Keratinocyte (primary cell): ENCODE measurements around the gene DLG1. TPM values are rescaled to one million over a fixed set of nuclear protein-coding genes. Genes with fewer than 3 reads are reported as not detected.
A peak's percentile ranks its signal among the peaks of the same experiment; 100 is the strongest.

ENCODE experiments used
- DNase-seq: peaks from one replicate; pipeline ENCODE4 v3.0.0-alpha.2; 2011; ENCODE audit warnings: low read depth, missing footprints, low spot score
- FAIRE-seq: peaks from 2 replicates; lab custom pipeline; 2011; peaks lifted over from hg19 to GRCh38; lab: Jason Lieb, UNC
- H2AFZ ChIP-seq: 2 replicates; pipeline ENCODE4 v1.6.0; 2012; ENCODE audit warnings: low read length, control low read depth, inconsistent platforms; ENCODE audit not compliant: control insufficient read depth
- H3K27ac ChIP-seq: 2 replicates; pipeline ENCODE4 v1.5.1; 2011; ENCODE audit warnings: low read length; ENCODE audit not compliant: control insufficient read depth, insufficient read depth
- H3K27me3 ChIP-seq: 3 replicates; pipeline ENCODE4 v1.6.0; 2011; ENCODE audit warnings: low read length; ENCODE audit not compliant: control insufficient read depth, insufficient read depth; ENCODE audit errors: extremely low read depth
- H3K36me3 ChIP-seq, 2 experiments: 2 replicates in 1 of 2; 3 replicates in 1 of 2; pipeline ENCODE4 v1.5.1; 2011; ENCODE audit warnings: low read length in 2 of 2, mild to moderate bottlenecking in 1 of 2; ENCODE audit not compliant: control insufficient read depth in 2 of 2, insufficient read depth in 2 of 2; ENCODE audit errors: extremely low read depth in 1 of 2
- H3K4me1 ChIP-seq: 3 replicates; pipeline ENCODE4 v1.5.1; 2011; ENCODE audit warnings: low read length; ENCODE audit not compliant: control insufficient read depth, insufficient read depth; ENCODE audit errors: extremely low read depth
- H3K4me2 ChIP-seq: 3 replicates; pipeline ENCODE4 v1.6.0; 2011; ENCODE audit warnings: low read depth, low read length; ENCODE audit not compliant: control insufficient read depth, insufficient read depth; ENCODE audit errors: extremely low read depth
- H3K4me3 ChIP-seq, 3 experiments: fragments of 200-600 bp in 1 of 3; sonication (generic) in 1 of 3; 2 replicates in 2 of 3; 3 replicates in 1 of 3; pipeline ENCODE4 v1.5.1; 2011 to 2016; ENCODE audit warnings: low read length in 3 of 3, mild to moderate bottlenecking in 3 of 3, control low read depth in 2 of 3, inconsistent platforms in 1 of 3, low read depth in 1 of 3, mixed read lengths in 1 of 3, mixed run types in 1 of 3, moderate library complexity in 1 of 3; ENCODE audit not compliant: control insufficient read depth in 2 of 3, insufficient read depth in 2 of 3; ENCODE audit errors: extremely low read depth in 1 of 3
- H3K79me2 ChIP-seq: 2 replicates; pipeline ENCODE4 v1.6.0; 2012; ENCODE audit warnings: low read length; ENCODE audit not compliant: control insufficient read depth, insufficient read depth
- H3K9ac ChIP-seq: 3 replicates; pipeline ENCODE4 v1.6.0; 2011; ENCODE audit warnings: low read length; ENCODE audit not compliant: control insufficient read depth, insufficient read depth; ENCODE audit errors: extremely low read depth
- H3K9me1 ChIP-seq: 3 replicates; pipeline ENCODE4 v1.6.0; 2011; ENCODE audit warnings: low read length; ENCODE audit not compliant: control insufficient read depth, insufficient read depth; ENCODE audit errors: extremely low read depth
- H3K9me3 ChIP-seq: 2 replicates; pipeline ENCODE4 v1.5.1; 2012; ENCODE audit warnings: low read depth, low read length; ENCODE audit not compliant: control insufficient read depth
- H4K20me1 ChIP-seq: 3 replicates; pipeline ENCODE4 v1.6.0; 2011; ENCODE audit warnings: low read length; ENCODE audit not compliant: control insufficient read depth, insufficient read depth; ENCODE audit errors: extremely low read depth
- CTCF ChIP-seq, 3 experiments: IDR thresholded peaks in 1 of 3; conservative IDR thresholded peaks in 1 of 3; optimal IDR thresholded peaks in 1 of 3; 2 replicates in 2 of 3; 3 replicates in 1 of 3; pipeline versions ENCODE3 to v1.5.1; 2011; ENCODE audit warnings: low read length in 3 of 3, mild to moderate bottlenecking in 3 of 3, moderate library complexity in 2 of 3, control low read depth in 1 of 3, inconsistent platforms in 1 of 3; ENCODE audit not compliant: insufficient read depth in 2 of 3; ENCODE audit errors: extremely low read depth in 1 of 3
- EZH2 ChIP-seq: IDR thresholded peaks from one replicate; pipeline ENCODE4 v1.6.1; 2012; ENCODE audit warnings: inconsistent platforms, mild to moderate bottlenecking, low read length, moderate library complexity
- dilution Hi-C: fragments of 300-500 bp; cut with MboI; formaldehyde crosslinking; loops from one replicate; pipeline ENCODE4 v1.7.0; 2020; ENCODE audit warnings: low sequenced_read_pairs; ENCODE audit not compliant: extremely low pct_ligation_motif_present
- polyA plus RNA-seq, 5 experiments: library from polyadenylated mRNA; depleted of rRNA in 3 of 5; stranded (reverse) in 3 of 5; stranded (forward) in 1 of 5; unstranded in 1 of 5; fragments of >200 nt; gene quantifications; 1 replicate in 1 of 5; 2 replicates in 3 of 5; 3 replicates in 1 of 5; pipeline versions ENCODE4 v1.2.1 to v1.2.3, GENCODE V29; 2011 to 2012; ENCODE audit warnings: missing spikeins in 2 of 5, low read depth in 1 of 5, low replicate concordance in 1 of 5

The DLG1 gene
- polyA plus RNA-seq, 1 donor (not counting 4 experiments of a cell fraction or from before 2014, with no cell fraction given), result 139 TPM

GRCh38 chr3:197068077-197068476, 230.3 kb downstream of the DLG1 start:
- Histone ChIP-seq H3K4me3 (no peak overlapping the region), H3K27ac (no peak overlapping the region), H3K36me3 (peaks cover 11 to 30% of the 10 kb centered on the region in 2 experiments), H3K4me2 (no peak overlapping the region), H3K9ac (no peak overlapping the region), H3K79me2 (no peaks in the 10 kb centered on the region), H3K9me3 (no peaks in the 10 kb centered on the region), H4K20me1 (no peaks in the 10 kb centered on the region), H3K4me1 (no peaks in the 10 kb centered on the region), H3K9me1 (no peaks in the 10 kb centered on the region), H2AFZ (no peak overlapping the region), H3K27me3 (no peaks in the 10 kb centered on the region)
- DNase-seq (no peak), FAIRE-seq (peak; percentile 23)
- TF ChIP-seq CTCF (optimal IDR thresholded peaks at IDR 0.05 in 1 of 3, IDR thresholded peaks at IDR 0.05 in 1 of 3, conservative IDR thresholded peaks at IDR 0.05 in 1 of 3; ENCODE audit: extremely low read depth in 1 of 3, insufficient read depth in 2 of 3, low read length in 3 of 3) (no peak), EZH2 (no peak)
- dilution Hi-C loops, result no loop called here

GRCh38 chr3:197064771-197065170, 233.6 kb downstream of the DLG1 start:
- H3K79me2 ChIP-seq, result no peaks in the 10 kb centered on the region
- TF ChIP-seq CTCF (optimal IDR thresholded peaks at IDR 0.05 in 1 of 3, IDR thresholded peaks at IDR 0.05 in 1 of 3, conservative IDR thresholded peaks at IDR 0.05 in 1 of 3; ENCODE audit: extremely low read depth in 1 of 3, insufficient read depth in 2 of 3, low read length in 3 of 3) (no peak), EZH2 (no peak)
- no peaks in the 10 kb centered on the region for H3K4me1 ChIP-seq
- no peak overlapping the region for H3K4me3 ChIP-seq
- no peaks in the 10 kb centered on the region for H3K9me1 ChIP-seq
- no peaks in the 10 kb centered on the region for H3K9me3 ChIP-seq
- no peak for FAIRE-seq
- peaks cover 14 to 46% of the 10 kb centered on the region in 2 experiments for H3K36me3 ChIP-seq
- dilution Hi-C loops, result no loop called here
- H3K9ac ChIP-seq, result no peak overlapping the region
- no peak overlapping the region for H3K4me2 ChIP-seq
- no peak overlapping the region for H2AFZ ChIP-seq
- no peak overlapping the region for H3K27ac ChIP-seq
- no peak for DNase-seq
- no peaks in the 10 kb centered on the region for H4K20me1 ChIP-seq
- no peaks in the 10 kb centered on the region for H3K27me3 ChIP-seq
